GM19193 (cell line): Measurements from ENCODE around the gene OR5K2.
A peak's percentile ranks its signal among the peaks of the same experiment; 100 is the strongest.

Source experiments
- POLR2A ChIP-seq: IDR thresholded peaks from 4 replicates; pipeline ENCODE4 v1.6.1; 2011; ENCODE audit not compliant: insufficient read depth, insufficient read length; ENCODE audit errors: extremely low read depth

The OR5K2 gene

GRCh38 chr3:98534734-98535133 is 37.3 kb downstream of the OR5K2 start:
- TF ChIP-seq POLR2A: peak; percentile 24

GRCh38 chr3:98536456-98537017 is 39.1 kb downstream of the OR5K2 start:
- TF ChIP-seq POLR2A: peak; percentile 68

DNA sequence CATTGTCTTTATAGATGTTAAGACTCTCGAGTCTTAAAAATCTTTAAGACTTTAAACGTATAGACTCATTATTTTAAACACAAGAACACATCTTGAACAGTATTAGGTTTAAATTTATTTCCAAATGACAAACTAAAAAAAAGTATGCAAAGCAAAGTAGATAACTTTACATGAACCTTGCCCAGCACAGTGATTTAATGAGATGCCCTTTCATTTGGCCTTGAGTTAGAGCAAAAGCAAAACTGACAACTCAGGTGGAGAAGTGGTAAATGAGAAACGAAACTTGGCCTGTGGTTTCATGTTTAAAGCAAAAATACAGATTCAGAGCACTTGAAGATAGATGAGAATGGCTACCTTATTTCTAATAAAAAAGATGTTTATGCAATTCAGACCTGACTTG is 42.9 kb downstream of the OR5K2 start:
- TF ChIP-seq POLR2A: no peak

DNA sequence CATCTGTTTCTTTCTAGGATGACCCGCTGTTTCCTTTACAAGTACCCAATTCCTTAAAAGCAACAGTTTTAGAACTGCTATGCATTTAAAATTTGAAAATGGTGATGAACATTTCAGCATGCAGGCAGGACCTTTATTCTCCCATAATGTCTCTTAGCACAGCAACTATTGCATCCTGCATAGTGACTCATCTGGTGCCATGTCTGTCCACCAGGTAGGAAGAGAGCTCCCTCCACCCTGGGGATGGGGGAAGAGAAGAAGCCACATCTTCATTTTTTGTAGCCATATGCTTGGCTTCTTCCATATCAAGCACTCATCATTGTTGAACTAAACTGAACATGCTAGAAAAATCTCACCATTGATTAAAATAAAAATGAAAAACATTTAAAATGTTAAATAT is 44.2 kb downstream of the OR5K2 start:
- no peak for TF ChIP-seq POLR2A

GRCh38 chr3:98542623-98543022 is 45.1 kb downstream of the OR5K2 start:
- TF ChIP-seq POLR2A: no peak

DNA sequence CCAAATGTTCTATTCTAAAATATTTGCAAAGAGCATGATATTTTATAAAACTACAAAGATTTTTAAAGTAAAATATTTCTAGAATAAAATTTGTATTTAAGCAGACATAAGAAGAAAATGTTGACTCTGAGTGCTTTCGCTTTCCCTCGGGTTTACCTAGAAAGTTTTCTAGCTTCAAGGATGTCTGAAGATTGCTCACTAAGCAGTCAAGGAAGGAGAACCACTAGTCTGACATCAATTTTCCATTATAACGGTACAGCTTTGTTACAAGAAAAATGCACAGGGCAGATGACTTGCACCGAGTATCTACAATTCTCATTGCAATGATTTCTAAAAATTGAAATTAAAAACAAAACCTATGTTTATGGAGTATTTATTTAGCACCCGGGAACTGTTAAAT is 48.5 kb downstream of the OR5K2 start:
- no peak for TF ChIP-seq POLR2A
